Esophagus muscularis mucosa (tissue), 4 donors: ENCODE data around the gene KRTAP12-1. TPM values are rescaled to one million over a fixed set of nuclear protein-coding genes. Genes with fewer than 3 reads are reported as not detected.

Experiments
- DNase-seq: peaks from one replicate; pipeline ENCODE4 v3.0.0-alpha.2; 2017; ENCODE audit errors: extremely low spot score
- H3K27ac ChIP-seq, 4 donors: fragments of 200-600 bp; sonication (generic); replicated peaks in 1 of 4; 1 replicate in 3 of 4; 2 replicates in 1 of 4; pipeline ENCODE4 v1.5.1; 2016 to 2019; ENCODE audit warnings: mild to moderate bottlenecking in 1 of 4
- H3K27me3 ChIP-seq, 4 donors: fragments of 200-600 bp; sonication (generic); one replicate each; pipeline versions ENCODE4 v1.5.1 to v1.6.0; 2016 to 2019
- H3K36me3 ChIP-seq, 4 donors: fragments of 200-600 bp; sonication (generic); one replicate each; pipeline ENCODE4 v1.5.1; 2016 to 2019
- H3K4me1 ChIP-seq, 4 donors: fragments of 200-600 bp; sonication (generic); one replicate each; pipeline ENCODE4 v1.5.1; 2016 to 2019
- H3K4me3 ChIP-seq, 4 donors: fragments of 200-600 bp; sonication (generic); 1 replicate in 2 of 4; 2 replicates in 2 of 4; pipeline ENCODE4 v1.5.1; 2016 to 2019; ENCODE audit warnings: mild to moderate bottlenecking in 4 of 4, moderate library complexity in 1 of 4
- H3K9me3 ChIP-seq, 4 donors: fragments of 200-600 bp; sonication (generic); 1 replicate in 3 of 4; 2 replicates in 1 of 4; pipeline ENCODE4 v1.5.1; 2016 to 2019
- EP300 ChIP-seq: sonication (generic); formaldehyde crosslinking; IDR thresholded peaks from one replicate; pipeline ENCODE4 v1.6.1; 2017; ENCODE audit warnings: antibody characterized with exemption
- POLR2A ChIP-seq: fragments of 450-650 bp; IDR thresholded peaks from one replicate; pipeline ENCODE4 v1.6.1; 2017; ENCODE audit warnings: antibody characterized with exemption, moderate library complexity, mild to moderate bottlenecking, low read depth
- POLR2AphosphoS5 ChIP-seq, 2 donors: sonication (generic); formaldehyde crosslinking; IDR thresholded peaks; one replicate each; pipeline ENCODE4 v1.6.1; 2017; ENCODE audit warnings: antibody characterized with exemption in 2 of 2
- WGBS: methylation state at CpG from one replicate; pipeline ENCODE4 v1.1.5; 2018; 5-methylcytosine and 5-hydroxymethylcytosine counted together
- intact Hi-C: fragments of 100-400 bp; cut with DNase I; formaldehyde crosslinking; loops from one replicate; pipeline ENCODE4 v1.15.1; 2023
- total RNA-seq, 4 donors: library from RNA; depleted of rRNA; stranded (reverse); fragments of >200 nt; gene quantifications; one replicate each; pipeline versions ENCODE4 v1.1.0 to v1.2.1, GENCODE V29; 2016
- TF ChIP-seq, protein P1 (sequence below), 3 experiments: fragments of 200-600 bp in 2 of 3; fragments of 450-650 bp in 1 of 3; sonication (generic) in 2 of 3; IDR thresholded peaks; one replicate each; pipeline ENCODE4 v1.5.1; 2017 to 2019; ENCODE audit warnings: antibody characterized with exemption in 3 of 3, mild to moderate bottlenecking in 2 of 3, moderate library complexity in 1 of 3

Gene KRTAP12-1
- total RNA-seq, 4 donors from 2014 or later, result not detected

DNA sequence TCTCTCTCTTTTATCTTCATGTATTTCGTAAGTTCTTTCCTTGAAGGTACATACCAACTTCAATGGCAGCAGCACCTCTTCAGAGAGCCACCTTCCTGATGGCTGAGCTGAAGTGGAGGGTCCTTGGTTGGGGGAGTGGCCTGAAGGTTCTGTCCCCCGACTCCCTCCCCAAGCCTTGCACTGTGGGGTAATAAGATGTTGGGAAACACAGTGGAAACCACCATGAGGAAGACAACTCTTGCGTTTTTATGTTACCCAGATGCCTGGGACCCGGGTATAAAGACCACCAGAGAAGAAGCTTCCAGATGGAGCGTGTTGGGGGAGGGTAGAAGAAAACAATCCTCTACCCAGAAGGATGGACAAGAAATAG is 23.4 kb downstream of the KRTAP12-1 start:
- no peak overlapping the region for H3K27ac ChIP-seq
- H3K36me3 ChIP-seq, result no peaks in the 10 kb centered on the region
- H3K4me3 ChIP-seq, result no peak overlapping the region
- WGBS, result 77% methylated on average over 5 of the region's 5 CpGs
- H3K4me1 ChIP-seq, result no peaks in the 10 kb centered on the region
- peaks cover 0 to 13% (median 6%) of the 10 kb centered on the region in 4 donors for H3K9me3 ChIP-seq
- intact Hi-C loops, result no loop called here
- peaks cover 0 to 45% (median 0%) of the 10 kb centered on the region in 4 donors for H3K27me3 ChIP-seq
- no peak for TF ChIP-seq POLR2A
- no peak for TF ChIP-seq EP300
- TF ChIP-seq, protein P1, sequence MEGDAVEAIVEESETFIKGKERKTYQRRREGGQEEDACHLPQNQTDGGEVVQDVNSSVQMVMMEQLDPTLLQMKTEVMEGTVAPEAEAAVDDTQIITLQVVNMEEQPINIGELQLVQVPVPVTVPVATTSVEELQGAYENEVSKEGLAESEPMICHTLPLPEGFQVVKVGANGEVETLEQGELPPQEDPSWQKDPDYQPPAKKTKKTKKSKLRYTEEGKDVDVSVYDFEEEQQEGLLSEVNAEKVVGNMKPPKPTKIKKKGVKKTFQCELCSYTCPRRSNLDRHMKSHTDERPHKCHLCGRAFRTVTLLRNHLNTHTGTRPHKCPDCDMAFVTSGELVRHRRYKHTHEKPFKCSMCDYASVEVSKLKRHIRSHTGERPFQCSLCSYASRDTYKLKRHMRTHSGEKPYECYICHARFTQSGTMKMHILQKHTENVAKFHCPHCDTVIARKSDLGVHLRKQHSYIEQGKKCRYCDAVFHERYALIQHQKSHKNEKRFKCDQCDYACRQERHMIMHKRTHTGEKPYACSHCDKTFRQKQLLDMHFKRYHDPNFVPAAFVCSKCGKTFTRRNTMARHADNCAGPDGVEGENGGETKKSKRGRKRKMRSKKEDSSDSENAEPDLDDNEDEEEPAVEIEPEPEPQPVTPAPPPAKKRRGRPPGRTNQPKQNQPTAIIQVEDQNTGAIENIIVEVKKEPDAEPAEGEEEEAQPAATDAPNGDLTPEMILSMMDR (IDR thresholded peaks at IDR 0.05), result no peak
- no peak for TF ChIP-seq POLR2AphosphoS5 (IDR thresholded peaks at IDR 0.05)
- DNase-seq, result no peak

DNA sequence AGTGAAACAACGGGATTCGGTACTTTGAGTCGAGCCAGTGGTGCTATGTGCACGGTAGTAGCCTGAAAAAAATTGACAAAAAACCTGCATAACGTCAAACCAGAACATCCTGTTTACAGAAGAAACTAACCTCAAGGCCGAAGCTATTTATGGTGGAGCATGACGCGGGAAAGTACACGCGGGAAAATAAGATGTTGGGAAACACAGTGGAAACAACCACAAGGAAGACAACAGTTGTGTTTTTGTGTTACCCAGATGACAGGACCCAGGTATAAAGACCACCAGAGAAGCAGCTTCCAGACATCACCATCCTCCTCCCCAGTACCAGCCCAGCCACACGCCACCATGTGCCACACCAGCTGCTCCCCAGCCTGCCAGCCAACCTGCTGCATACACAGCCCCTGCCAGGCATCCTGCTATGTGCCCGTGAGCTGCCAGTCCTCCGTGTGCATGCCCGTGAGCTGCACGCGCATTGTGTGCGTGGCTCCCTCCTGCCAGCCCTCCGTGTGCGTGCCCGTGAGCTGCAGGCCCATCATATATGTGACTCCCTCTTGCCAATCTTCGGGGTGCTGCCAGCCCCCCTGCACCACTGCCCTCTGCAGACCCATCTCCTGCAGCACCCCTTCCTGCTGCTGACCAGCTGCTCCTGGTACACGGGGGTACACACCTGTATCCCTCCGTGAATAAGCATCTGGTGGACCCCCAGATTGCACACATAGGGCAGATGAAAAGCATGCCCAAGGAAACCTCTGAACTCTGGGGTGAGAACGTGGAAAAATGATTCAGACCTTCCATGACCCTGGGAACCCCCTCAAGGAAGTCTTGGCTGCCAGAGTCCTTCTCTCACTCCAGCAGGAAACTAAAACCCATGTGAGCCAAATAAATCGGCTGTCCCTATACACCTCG is 24.1 kb downstream of the KRTAP12-1 start, which contains the start of gene KRTAP12-3:
Gene KRTAP12-3, plus strand, starts transcription at position 298 of the 906 bp plus-strand sequence. Its CDS starts 48 bp downstream, at position 346.
- Histone ChIP-seq H3K36me3 (no peaks in the 10 kb centered on the region), H3K27ac (no peak within 1 kb of the TSS), H3K4me1 (no peaks in the 10 kb centered on the region), H3K9me3 (peaks cover 0 to 13% (median 6%) of the 10 kb centered on the region in 4 donors), H3K4me3 (no peak within 1 kb of the TSS), H3K27me3 (peaks cover 0 to 46% (median 0%) of the 10 kb centered on the region in 4 donors)
- TF ChIP-seq POLR2AphosphoS5 (IDR thresholded peaks at IDR 0.05), result no peak
- 77% methylated on average over 26 of the region's 26 CpGs for WGBS
- no peak for DNase-seq
- intact Hi-C loops, result no loop called here

DNA sequence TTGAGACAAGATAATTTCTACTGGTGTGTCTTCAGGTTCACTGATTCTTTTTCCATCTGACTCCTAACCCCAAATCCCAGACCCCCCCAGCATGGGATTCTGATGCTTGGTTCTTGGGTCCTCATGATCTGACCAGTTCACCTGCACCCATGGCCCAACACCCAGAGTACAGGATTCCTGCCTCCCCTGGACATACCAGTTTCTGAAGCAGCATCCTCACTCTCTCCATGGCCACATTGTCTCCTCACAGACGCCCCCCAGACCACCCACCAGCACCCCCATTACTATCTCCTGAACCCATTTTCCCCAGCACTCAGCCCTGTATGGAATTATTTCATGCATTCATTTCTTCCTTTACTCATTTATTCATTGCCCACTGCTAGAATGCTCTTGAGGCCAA is 25.1 kb downstream of the KRTAP12-1 start:
- Histone ChIP-seq H3K4me1 (no peaks in the 10 kb centered on the region), H3K36me3 (no peaks in the 10 kb centered on the region), H3K9me3 (peaks cover 0 to 13% (median 6%) of the 10 kb centered on the region in 4 donors), H3K27ac (no peak overlapping the region), H3K27me3 (peaks cover 0 to 46% (median 0%) of the 10 kb centered on the region in 4 donors), H3K4me3 (no peak overlapping the region)
- WGBS, result 62% methylated on average over 1 of the region's 1 CpG
- no peak for TF ChIP-seq POLR2A
- TF ChIP-seq, protein P1 (IDR thresholded peaks at IDR 0.05), result no peak
- no peak for TF ChIP-seq EP300
- TF ChIP-seq POLR2AphosphoS5 (IDR thresholded peaks at IDR 0.05), result no peak
- no peak for DNase-seq
- intact Hi-C loops, result no loop called here

DNA sequence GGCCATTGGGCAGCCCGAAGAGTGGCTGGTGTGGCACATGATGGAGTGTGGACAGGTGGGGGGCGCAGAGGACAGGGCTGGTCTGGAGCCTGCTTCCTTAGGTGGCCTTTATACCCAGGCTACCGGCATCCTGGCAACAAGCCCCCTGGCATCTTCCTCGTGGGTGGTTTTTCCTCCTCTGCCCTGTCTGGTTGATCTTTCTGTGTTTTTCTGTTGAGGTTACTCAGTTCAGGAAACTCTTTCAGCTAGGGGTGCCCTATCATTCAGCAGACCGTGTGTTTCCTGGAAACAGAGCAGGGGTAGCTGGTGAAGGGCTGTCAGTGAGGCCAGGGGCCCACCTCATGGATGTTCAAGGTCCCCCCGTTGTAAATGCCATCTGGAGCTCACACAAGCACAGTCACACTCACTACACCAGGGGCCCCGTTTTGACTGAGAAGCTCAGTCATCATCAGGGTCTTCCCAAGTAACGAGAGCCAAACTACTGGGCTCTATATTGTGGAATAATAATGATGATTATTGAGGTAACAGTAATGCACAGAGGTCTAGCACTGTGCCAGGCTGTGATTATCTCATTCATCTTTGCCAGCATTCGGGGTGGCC is 27.3 kb downstream of the KRTAP12-1 start, which contains the start of gene KRTAP12-4:
Gene KRTAP12-4, minus strand, starts transcription at position 84 of the 600 bp plus-strand sequence. Its CDS starts 45 bp downstream, at position 39.
- no peak within 1 kb of the TSS for H3K27ac ChIP-seq
- peaks cover 0 to 65% (median 0%) of the 10 kb centered on the region in 4 donors for H3K27me3 ChIP-seq
- intact Hi-C loops, result no loop called here
- H3K9me3 ChIP-seq, result peaks cover 0 to 13% (median 6%) of the 10 kb centered on the region in 4 donors
- H3K36me3 ChIP-seq, result no peaks in the 10 kb centered on the region
- TF ChIP-seq POLR2AphosphoS5 (IDR thresholded peaks at IDR 0.05) (no peak), POLR2A (no peak), EP300 (no peak)
- TF ChIP-seq, protein P1 (IDR thresholded peaks at IDR 0.05), result no peak
- 79% methylated on average over 7 of the region's 9 CpGs for WGBS
- DNase-seq, result no peak
- H3K4me1 ChIP-seq, result no peaks in the 10 kb centered on the region
- no peak within 1 kb of the TSS for H3K4me3 ChIP-seq
